Fibroblast of lung (primary cell): Measurements from ENCODE around the gene EMC9. TPM values are rescaled to one million over a fixed set of nuclear protein-coding genes. Genes with fewer than 3 reads are reported as not detected.

Source experiments
- DNase-seq, 2 donors: peaks; one replicate each; pipeline versions ENCODE4 v3.0.0 to v3.0.0-alpha.2; 2010; ENCODE audit warnings: low read depth in 2 of 2
- H2AFZ ChIP-seq: 2 replicates; pipeline ENCODE4 v1.5.1; 2012; ENCODE audit warnings: low read length, control low read depth, inconsistent platforms
- H3K27ac ChIP-seq: 2 replicates; pipeline ENCODE4 v1.5.1; 2011; ENCODE audit warnings: low read length, control low read depth; ENCODE audit not compliant: insufficient read depth
- H3K27me3 ChIP-seq: 2 replicates; pipeline ENCODE4 v1.5.1; 2011; ENCODE audit warnings: mild to moderate bottlenecking, low read length; ENCODE audit not compliant: control insufficient read depth, insufficient read depth
- H3K36me3 ChIP-seq: 2 replicates; pipeline ENCODE4 v1.5.1; 2011; ENCODE audit warnings: low read length; ENCODE audit not compliant: control insufficient read depth, insufficient read depth
- H3K4me1 ChIP-seq: 2 replicates; pipeline ENCODE4 v1.5.1; 2011; ENCODE audit warnings: low read length; ENCODE audit not compliant: control insufficient read depth, insufficient read depth; ENCODE audit errors: extremely low read depth
- H3K4me2 ChIP-seq: 2 replicates; pipeline ENCODE4 v1.5.1; 2011; ENCODE audit warnings: low read length, control low read depth; ENCODE audit not compliant: insufficient read depth; ENCODE audit errors: extremely low read depth
- H3K4me3 ChIP-seq, 4 experiments: fragments of 200-600 bp in 1 of 4; sonication (generic) in 1 of 4; replicated peaks in 1 of 4; 2 replicates each; pipeline ENCODE4 v1.5.1; 2011 to 2016; ENCODE audit warnings: low read length in 4 of 4, low read depth in 3 of 4, mild to moderate bottlenecking in 3 of 4, control low read depth in 2 of 4, inconsistent platforms in 1 of 4, mixed read lengths in 1 of 4; ENCODE audit not compliant: insufficient read depth in 1 of 4; ENCODE audit errors: control extremely low read depth in 1 of 4
- H3K79me2 ChIP-seq: 2 replicates; pipeline ENCODE4 v1.5.1; 2012; ENCODE audit warnings: mild to moderate bottlenecking, low read length, inconsistent platforms; ENCODE audit not compliant: control insufficient read depth, insufficient read depth
- H3K9ac ChIP-seq: 2 replicates; pipeline ENCODE4 v1.5.1; 2011; ENCODE audit warnings: mild to moderate bottlenecking, low read length, control low read depth; ENCODE audit not compliant: insufficient read depth
- H3K9me3 ChIP-seq: 2 replicates; pipeline ENCODE4 v1.5.1; 2012; ENCODE audit warnings: low read depth, low read length; ENCODE audit not compliant: control insufficient read depth, insufficient read depth
- H4K20me1 ChIP-seq: 2 replicates; pipeline ENCODE4 v1.5.1; 2011; ENCODE audit warnings: low read length; ENCODE audit not compliant: control insufficient read depth, insufficient read depth; ENCODE audit errors: extremely low read depth
- CTCF ChIP-seq, 2 donors: IDR thresholded peaks in 1 of 2; conservative IDR thresholded peaks in 1 of 2; 1 replicate in 1 of 2; 2 replicates in 1 of 2; pipeline ENCODE4 v1.5.1; 2011 to 2012; ENCODE audit warnings: low read length in 2 of 2, control low read depth in 1 of 2, inconsistent platforms in 1 of 2, low read depth in 1 of 2, mild to moderate bottlenecking in 1 of 2
- EZH2 ChIP-seq: IDR thresholded peaks from 2 replicates; pipeline ENCODE4 v1.5.1; 2012; ENCODE audit warnings: low read length, control low read depth, mild to moderate bottlenecking; ENCODE audit errors: missing control alignments
- polyA plus RNA-seq, 2 donors: library from polyadenylated mRNA; depleted of rRNA in 1 of 2; stranded (reverse) in 1 of 2; unstranded in 1 of 2; fragments of >200 nt; gene quantifications; 2 replicates each; pipeline ENCODE4 v1.2.1, GENCODE V29; 2011 to 2012; ENCODE audit warnings: missing spikeins in 1 of 2
- total RNA-seq: library from RNA; depleted of rRNA; stranded (reverse); fragments of >200 nt; gene quantifications from 2 replicates; pipeline ENCODE4 v1.2.1, GENCODE V29; 2014

The EMC9 gene
- total and polyA plus RNA-seq, 2 donors (not counting 1 experiment from before 2014, with no cell fraction given), result 6.6 to 18.0 TPM

GRCh38 chr14:24150993-24151392 is 9.6 kb upstream of the EMC9 start:
- Histone ChIP-seq H3K27me3 (no peaks in the 10 kb centered on the region), H3K27ac (no peak overlapping the region), H3K4me1 (no peaks in the 10 kb centered on the region), H3K4me2 (no peak overlapping the region), H3K9me3 (no peaks in the 10 kb centered on the region), H3K79me2 (peaks cover 18% of the 10 kb centered on the region), H3K36me3 (peaks cover 24% of the 10 kb centered on the region), H3K9ac (no peak overlapping the region), H4K20me1 (no peaks in the 10 kb centered on the region), H3K4me3 (no peak overlapping the region), H2AFZ (no peak overlapping the region)
- TF ChIP-seq CTCF (conservative IDR thresholded peaks at IDR 0.05 in 1 of 2, IDR thresholded peaks at IDR 0.05 in 1 of 2; ENCODE audit: low read depth in 1 of 2, low read length in 2 of 2) (no peak), EZH2 (no peak)
- no peak for DNase-seq

DNA sequence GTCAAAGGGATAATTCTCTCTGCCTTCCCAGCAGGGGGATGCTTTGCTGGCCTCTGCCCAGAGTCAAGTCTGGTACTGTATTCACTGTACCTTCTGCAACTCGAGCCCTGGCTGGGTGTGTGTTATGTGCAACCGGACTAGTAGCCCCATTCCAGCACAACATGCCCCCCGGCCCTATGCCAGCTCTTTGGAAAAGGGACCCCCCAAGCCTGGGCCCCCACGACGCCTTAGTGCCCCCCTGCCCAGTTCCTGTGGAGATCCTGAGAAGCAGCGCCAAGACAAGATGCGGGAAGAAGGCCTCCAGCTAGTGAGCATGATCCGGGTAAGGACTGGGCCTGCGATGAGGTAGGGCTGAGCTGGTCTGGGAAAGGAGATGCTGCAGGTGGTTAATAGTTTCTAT is 9.2 kb upstream of the EMC9 start:
- no peaks in the 10 kb centered on the region for H3K27me3 ChIP-seq
- H3K9ac ChIP-seq, result no peak overlapping the region
- no peak overlapping the region for H3K4me3 ChIP-seq
- H3K27ac ChIP-seq, result no peak overlapping the region
- no peaks in the 10 kb centered on the region for H3K4me1 ChIP-seq
- no peak overlapping the region for H3K4me2 ChIP-seq
- H3K9me3 ChIP-seq, result no peaks in the 10 kb centered on the region
- peaks cover 23% of the 10 kb centered on the region for H3K36me3 ChIP-seq
- TF ChIP-seq EZH2 (no peak), CTCF (conservative IDR thresholded peaks at IDR 0.05 in 1 of 2, IDR thresholded peaks at IDR 0.05 in 1 of 2; ENCODE audit: low read depth in 1 of 2, low read length in 2 of 2) (no peak)
- H3K79me2 ChIP-seq, result peaks cover 22% of the 10 kb centered on the region
- no peak for DNase-seq
- H4K20me1 ChIP-seq, result no peaks in the 10 kb centered on the region
- no peak overlapping the region for H2AFZ ChIP-seq

DNA sequence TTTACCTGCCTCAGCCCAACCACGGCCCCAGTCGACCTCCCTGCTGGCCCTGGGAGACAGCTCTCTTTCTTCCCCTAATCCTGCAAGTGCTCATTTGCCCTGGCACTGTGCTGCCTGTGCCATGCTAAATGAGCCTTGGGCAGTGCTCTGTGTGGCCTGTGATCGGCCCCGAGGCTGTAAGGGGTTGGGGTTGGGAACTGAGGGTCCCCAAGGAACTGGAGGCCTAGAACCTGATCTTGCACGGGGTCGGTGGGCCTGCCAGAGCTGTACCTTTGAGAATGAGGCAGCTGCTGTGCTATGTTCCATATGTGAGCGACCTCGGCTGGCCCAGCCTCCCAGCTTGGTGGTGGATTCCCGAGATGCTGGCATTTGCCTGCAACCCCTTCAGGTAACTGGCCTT is 8.7 kb upstream of the EMC9 start:
- Histone ChIP-seq H3K79me2 (peaks cover 26% of the 10 kb centered on the region), H3K4me1 (peaks cover 5% of the 10 kb centered on the region), H3K27ac (no peak overlapping the region), H3K9ac (no peak overlapping the region), H3K9me3 (no peaks in the 10 kb centered on the region), H3K27me3 (no peaks in the 10 kb centered on the region), H3K4me2 (no peak overlapping the region), H3K4me3 (no peak overlapping the region), H3K36me3 (peaks cover 20% of the 10 kb centered on the region), H2AFZ (no peak overlapping the region), H4K20me1 (no peaks in the 10 kb centered on the region)
- no peak for DNase-seq
- TF ChIP-seq EZH2, result no peak
- no peak for TF ChIP-seq CTCF (conservative IDR thresholded peaks at IDR 0.05 in 1 of 2, IDR thresholded peaks at IDR 0.05 in 1 of 2; ENCODE audit: low read depth in 1 of 2, low read length in 2 of 2)
